HCT116 (cell line): ENCODE measurements around the gene CD99L2. TPM values are rescaled to one million over a fixed set of nuclear protein-coding genes. Genes with fewer than 3 reads are reported as not detected.
"Not testable (repeated sequence)": the region's sequence is repeated elsewhere in the genome, so short reads cannot be mapped to it uniquely, and the experiment has no call there.

Experiments used
- ATAC-seq: fragments of 200-7000 bp; cut with Tn5 transposase; 2 replicates; pipeline ENCODE4 v1.9.1; 2020; ENCODE audit warnings: mild to moderate bottlenecking, moderate library complexity
- BruUV-seq: library from RNA; stranded (reverse); fragments of 400-500 nt; replicated peaks from 2 replicates; lab custom pipeline; 2021; lab: Mats Ljungman, UMichigan
- CTCF ChIA-PET: fragments of 300-600 bp; sonication (Branson Sonifier 250); formaldehyde crosslinking; loops from one replicate; lab custom pipeline; 2021; ENCODE audit warnings: antibody characterized with exemption; lab: Charles Lee
- POLR2A ChIA-PET: fragments of 300-600, 350-600 bp; sonication (Branson Sonifier 250); formaldehyde crosslinking; loops from one replicate; lab custom pipeline; 2021; ENCODE audit warnings: antibody characterized with exemption; lab: Charles Lee
- RAD21 ChIA-PET, 2 experiments: fragments of 300-600 bp; sonication (Branson Sonifier 250); formaldehyde crosslinking; loops; one replicate each; lab custom pipeline; 2023; ENCODE audit warnings: low total read pairs in 2 of 2; ENCODE audit not compliant: uncharacterized antibody in 2 of 2, unreplicated experiment in 2 of 2, low non-redundant PET in 1 of 2; lab: Charles Lee
- DNase-seq: peaks from one replicate; pipeline ENCODE4 v3.0.0-alpha.2; 2010; ENCODE audit warnings: low read depth, low spot score
- H2AFZ ChIP-seq: fragments of 200-600 bp; shearing (Covaris generic), sonication (generic); 2 replicates; pipeline ENCODE4 v1.6.1; 2017; ENCODE audit warnings: low read depth, mixed run types, mixed read lengths, antibody characterized with exemption, low read length; ENCODE audit not compliant: poor library complexity, severe bottlenecking
- H3K27ac ChIP-seq: 2 replicates; pipeline ENCODE4 v1.5.1; 2012; ENCODE audit warnings: low read depth, low read length
- H3K27me3 ChIP-seq: fragments of 200-600 bp; sonication (generic); 2 replicates; pipeline ENCODE4 v1.6.1; 2016; ENCODE audit warnings: mixed run types, low read length, mixed read lengths; ENCODE audit not compliant: insufficient read depth
- H3K36me3 ChIP-seq, 2 experiments: fragments of 200-500 bp in 1 of 2; fragments of 200-600 bp in 1 of 2; sonication (Bioruptor generic) in 1 of 2; sonication (generic) in 1 of 2; 2 replicates each; pipeline versions ENCODE4 v1.5.1 to v1.6.1; 2014 to 2016; ENCODE audit warnings: low read length in 2 of 2, inconsistent platforms in 1 of 2, mixed read lengths in 1 of 2, mixed run types in 1 of 2; ENCODE audit not compliant: insufficient read depth in 2 of 2, control insufficient read depth in 1 of 2
- H3K4me1 ChIP-seq, 2 experiments: fragments of 200-600 bp in 1 of 2; sonication (generic) in 1 of 2; 2 replicates each; pipeline versions ENCODE4 v1.5.1 to v1.6.1; 2012 to 2017; ENCODE audit warnings: low read length in 2 of 2, inconsistent platforms in 1 of 2, mild to moderate bottlenecking in 1 of 2, mixed read lengths in 1 of 2, mixed run types in 1 of 2, moderate library complexity in 1 of 2; ENCODE audit not compliant: insufficient read depth in 2 of 2, control insufficient read depth in 1 of 2
- H3K4me2 ChIP-seq: fragments of 200-600 bp; sonication (generic); 2 replicates; pipeline ENCODE4 v1.6.1; 2017; ENCODE audit warnings: mixed run types, low read length, mixed read lengths
- H3K4me3 ChIP-seq, 2 experiments: fragments of 200-600 bp in 1 of 2; sonication (generic) in 1 of 2; replicated peaks in 1 of 2; 2 replicates each; pipeline ENCODE4 v1.5.1; 2011 to 2016; ENCODE audit warnings: low read length in 2 of 2, control low read depth in 1 of 2, low read depth in 1 of 2, mild to moderate bottlenecking in 1 of 2, mixed read lengths in 1 of 2, mixed run types in 1 of 2
- H3K79me2 ChIP-seq: fragments of 200-600 bp; sonication (generic); 2 replicates; pipeline ENCODE4 v1.6.1; 2017; ENCODE audit warnings: mild to moderate bottlenecking, mixed run types, low read length, moderate library complexity, mixed read lengths; ENCODE audit not compliant: insufficient read depth
- H3K9ac ChIP-seq: fragments of 200-600 bp; sonication (generic); 2 replicates; pipeline ENCODE4 v1.6.1; 2016; ENCODE audit warnings: low read length, mixed read lengths
- H3K9me2 ChIP-seq: fragments of 200-600 bp; sonication (generic), shearing (Covaris generic); 2 replicates; pipeline ENCODE4 v1.6.1; 2017; ENCODE audit warnings: mixed run types, mild to moderate bottlenecking, moderate library complexity; ENCODE audit not compliant: insufficient read depth
- H3K9me3 ChIP-seq, 2 experiments: fragments of 200-500 bp in 1 of 2; fragments of 200-600 bp in 1 of 2; sonication (Bioruptor generic) in 1 of 2; sonication (generic) in 1 of 2; 2 replicates each; pipeline ENCODE4 v1.6.1; 2014 to 2017; ENCODE audit warnings: low read length in 2 of 2, mixed read lengths in 2 of 2, inconsistent platforms in 1 of 2, low read depth in 1 of 2, mild to moderate bottlenecking in 1 of 2, mixed run types in 1 of 2, moderate library complexity in 1 of 2; ENCODE audit not compliant: control insufficient read depth in 1 of 2, insufficient read depth in 1 of 2
- H4K20me1 ChIP-seq: fragments of 200-600 bp; sonication (generic), shearing (Covaris generic); 2 replicates; pipeline ENCODE4 v1.6.1; 2017; ENCODE audit warnings: mixed run types, mild to moderate bottlenecking, moderate library complexity; ENCODE audit not compliant: insufficient read depth
- ELF1 ChIP-seq: IDR thresholded peaks from 2 replicates; pipeline ENCODE4 v1.6.1; 2012; ENCODE audit warnings: low read depth, borderline replicate concordance
- JUND ChIP-seq: IDR thresholded peaks from 2 replicates; pipeline ENCODE4 v1.6.1; 2012
- POLR2A ChIP-seq: IDR thresholded peaks from 2 replicates; pipeline ENCODE4 v1.7.0; 2011; ENCODE audit warnings: borderline replicate concordance; ENCODE audit not compliant: insufficient read depth, insufficient read length; ENCODE audit errors: extremely low read depth
- YY1 ChIP-seq: IDR thresholded peaks from 2 replicates; pipeline ENCODE4 v1.6.1; 2011; ENCODE audit warnings: low read length, low read depth, moderate library complexity, mild to moderate bottlenecking; ENCODE audit not compliant: insufficient replicate concordance; ENCODE audit errors: extremely low read depth
- intact Hi-C: fragments of 100-400 bp; cut with micrococcal nuclease; formaldehyde crosslinking; loops from 2 replicates; pipeline ENCODE4 v1.10.0; 2022
- total RNA-seq: library from RNA; stranded (reverse); gene quantifications from one replicate; pipeline ENCODE4 v1.2.1, GENCODE V29; 2021; ENCODE audit not compliant: unreplicated experiment

The CD99L2 gene
- total RNA-seq, 1 experiment from 2014 or later, result 6.2 TPM

- BruUV-seq, result no TSS peak
- H3K4me3 ChIP-seq, result no peak overlapping the region
- ATAC-seq (no peak), DNase-seq (no peak)
- intact Hi-C loops, result no loop called here
- RAD21 ChIA-PET, result no interaction called here
- no peaks in the 10 kb centered on the region for H3K9me2 ChIP-seq
- H3K4me2 ChIP-seq, result no peak overlapping the region
- H2AFZ ChIP-seq, result no peak overlapping the region
- H3K27ac ChIP-seq, result no peak overlapping the region
- H3K9me3 ChIP-seq, result no peaks in the 10 kb centered on the region
- POLR2A ChIA-PET, result no interaction called here
- CTCF ChIA-PET, result no interaction called here
- H3K36me3 ChIP-seq, result no peaks in the 10 kb centered on the region
- no peaks in the 10 kb centered on the region for H3K4me1 ChIP-seq
- H3K27me3 ChIP-seq, result no peaks in the 10 kb centered on the region
- no peak overlapping the region for H3K9ac ChIP-seq
- H3K79me2 ChIP-seq, result no peaks in the 10 kb centered on the region
- TF ChIP-seq ELF1 (no peak), YY1 (no peak), JUND (no peak), POLR2A (no peak)
- H4K20me1 ChIP-seq, result no peaks in the 10 kb centered on the region
These were observed 69.7 kb downstream of the CD99L2 start for GRCh38 chrX:150828785-150829184.

GRCh38 chrX:150824352-150824751 lies 74.1 kb downstream of the CD99L2 start:
- H3K4me1 ChIP-seq, H3K36me3 ChIP-seq, H3K9me2 ChIP-seq, H3K79me2 ChIP-seq, CTCF ChIA-PET, DNase-seq, BruUV-seq, RAD21 ChIA-PET, H2AFZ ChIP-seq, POLR2A ChIA-PET, H3K9ac ChIP-seq, H3K27me3 ChIP-seq, ATAC-seq, H3K9me3 ChIP-seq, H3K27ac ChIP-seq, H3K4me3 ChIP-seq, H3K4me2 ChIP-seq, H4K20me1 ChIP-seq, intact Hi-C loops: not testable (repeated sequence)

- DNase-seq, H3K9ac ChIP-seq, H3K27me3 ChIP-seq, H3K4me3 ChIP-seq, H3K36me3 ChIP-seq, H3K4me2 ChIP-seq, ATAC-seq, H4K20me1 ChIP-seq, H3K4me1 ChIP-seq, H3K27ac ChIP-seq, intact Hi-C loops, RAD21 ChIA-PET, H2AFZ ChIP-seq, H3K79me2 ChIP-seq, H3K9me2 ChIP-seq, H3K9me3 ChIP-seq, BruUV-seq, POLR2A ChIA-PET, CTCF ChIA-PET: not testable (repeated sequence)
These were observed 74.6 kb downstream of the CD99L2 start for GRCh38 chrX:150823826-150824225.
